SK-N-SH treated with all-trans-retinoic acid at 6 μM for 48 hours (cell line): ENCODE data around the gene WEE2.

Source experiments
- ZC3H10 ChIP-seq: fragments of 250-450 bp; sonication (Bioruptor Pico); IDR thresholded peaks from 2 replicates; pipeline ENCODE4 v1.5.1; 2021; ENCODE audit warnings: mild to moderate bottlenecking, moderate library complexity
- TF ChIP-seq, protein P1 (sequence below): fragments of 250-450 bp; sonication (Bioruptor Pico); IDR thresholded peaks from 2 replicates; pipeline ENCODE4 v1.8.0; 2021; ENCODE audit warnings: low read depth, mild to moderate bottlenecking, moderate library complexity, borderline replicate concordance

DNA sequence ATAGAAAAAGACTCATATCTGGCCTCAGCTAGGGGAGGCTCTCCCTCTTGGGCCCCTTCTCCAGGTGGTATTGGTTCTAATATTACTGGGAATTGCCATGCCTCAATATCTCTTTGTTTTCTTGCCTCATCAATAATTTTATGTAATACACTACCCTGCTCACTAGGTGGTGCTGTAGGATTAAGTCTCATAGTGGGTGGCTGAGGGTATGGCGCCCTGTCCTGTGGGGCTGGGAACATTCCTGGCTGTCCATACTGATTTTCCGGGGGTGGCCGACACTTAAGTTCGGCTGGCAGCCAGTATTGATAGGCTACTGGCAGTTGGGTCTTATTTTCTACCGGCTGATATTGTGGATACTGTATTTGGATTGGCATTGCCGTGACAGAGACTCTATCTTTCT, 46.8 kb downstream of the WEE2 start:
- TF ChIP-seq, protein P1, sequence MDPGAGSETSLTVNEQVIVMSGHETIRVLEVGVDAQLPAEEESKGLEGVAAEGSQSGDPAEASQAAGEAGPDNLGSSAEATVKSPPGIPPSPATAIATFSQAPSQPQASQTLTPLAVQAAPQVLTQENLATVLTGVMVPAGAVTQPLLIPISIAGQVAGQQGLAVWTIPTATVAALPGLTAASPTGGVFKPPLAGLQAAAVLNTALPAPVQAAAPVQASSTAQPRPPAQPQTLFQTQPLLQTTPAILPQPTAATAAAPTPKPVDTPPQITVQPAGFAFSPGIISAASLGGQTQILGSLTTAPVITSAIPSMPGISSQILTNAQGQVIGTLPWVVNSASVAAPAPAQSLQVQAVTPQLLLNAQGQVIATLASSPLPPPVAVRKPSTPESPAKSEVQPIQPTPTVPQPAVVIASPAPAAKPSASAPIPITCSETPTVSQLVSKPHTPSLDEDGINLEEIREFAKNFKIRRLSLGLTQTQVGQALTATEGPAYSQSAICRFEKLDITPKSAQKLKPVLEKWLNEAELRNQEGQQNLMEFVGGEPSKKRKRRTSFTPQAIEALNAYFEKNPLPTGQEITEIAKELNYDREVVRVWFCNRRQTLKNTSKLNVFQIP (CRISPR knock-in tag) = no peak
- TF ChIP-seq ZC3H10 (CRISPR knock-in tag) = no peak
